HepG2 (cell line): Measurements from ENCODE around the gene NUP58. TPM values are rescaled to one million over a fixed set of nuclear protein-coding genes. Genes with fewer than 3 reads are reported as not detected.

Source experiments
- ATAC-seq: fragments of 200-7000 bp; cut with Tn5 transposase; 3 replicates; pipeline ENCODE4 v1.9.1; 2020; ENCODE audit warnings: mild to moderate bottlenecking, moderate library complexity
- BruUV-seq: library from RNA; stranded (reverse); fragments of 400-500 nt; replicated peaks from 2 replicates; lab custom pipeline; 2021; lab: Mats Ljungman, UMichigan
- CTCF ChIA-PET: fragments of 300-600 bp; formaldehyde crosslinking; extraction: SDS; loops from one replicate; lab custom pipeline; 2021; ENCODE audit warnings: low total read pairs, inconsistent platforms, low intra/inter-chr PET ratio; lab: Yijun Ruan, JAX
- POLR2A ChIA-PET: fragments of 350-600 bp; sonication (Branson Sonifier 250); formaldehyde crosslinking; loops from one replicate; lab custom pipeline; 2020; ENCODE audit warnings: antibody characterized with exemption, inconsistent platforms; lab: Yijun Ruan, JAX
- DNase-seq: peaks from one replicate; pipeline ENCODE4 v3.0.0-alpha.2; 2015; ENCODE audit warnings: low spot score
- FAIRE-seq: peaks from 3 replicates; lab custom pipeline; 2011; peaks lifted over from hg19 to GRCh38; lab: Jason Lieb, UNC
- H2AFZ ChIP-seq: one replicate; pipeline ENCODE4 v1.6.1; 2011; ENCODE audit warnings: low read length, inconsistent platforms
- H3K27ac ChIP-seq: fragments of 300-600 bp; 3 replicates; pipeline ENCODE4 v1.8.0; 2011; ENCODE audit warnings: mixed run types, mild to moderate bottlenecking, mixed read lengths, low read length, inconsistent platforms; ENCODE audit not compliant: insufficient read depth; ENCODE audit errors: extremely low read length
- H3K27me3 ChIP-seq, 2 experiments: fragments of 200-600 bp in 1 of 2; 2 replicates in 1 of 2; 3 replicates in 1 of 2; pipeline versions ENCODE4 v1.6.0 to v1.8.0; 2011; ENCODE audit warnings: low read length in 2 of 2, mild to moderate bottlenecking in 2 of 2, moderate library complexity in 2 of 2, inconsistent platforms in 1 of 2; ENCODE audit not compliant: insufficient read depth in 2 of 2, control insufficient read depth in 1 of 2
- H3K36me3 ChIP-seq, 2 experiments: fragments of 200-600 bp in 1 of 2; replicated peaks in 1 of 2; 2 replicates in 1 of 2; 3 replicates in 1 of 2; pipeline versions ENCODE4 v1.5.1 to v1.8.0; 2011; ENCODE audit warnings: low read length in 2 of 2, inconsistent platforms in 1 of 2; ENCODE audit not compliant: insufficient read depth in 2 of 2, control insufficient read depth in 1 of 2
- H3K4me1 ChIP-seq: 2 replicates; pipeline ENCODE4 v1.5.1; 2012; ENCODE audit warnings: low read length, inconsistent platforms; ENCODE audit not compliant: insufficient read depth
- H3K4me2 ChIP-seq: 2 replicates; pipeline ENCODE4 v1.6.0; 2011; ENCODE audit warnings: low read depth, low read length, inconsistent platforms
- H3K4me3 ChIP-seq, 3 experiments: fragments of 200-600 bp in 1 of 3; sonication (generic), shearing (Covaris generic) in 1 of 3; replicated peaks in 1 of 3; 2 replicates each; pipeline ENCODE4 v1.5.1; 2011 to 2016; ENCODE audit warnings: low read length in 3 of 3, inconsistent platforms in 2 of 3, low read depth in 2 of 3, mild to moderate bottlenecking in 2 of 3, control low read depth in 1 of 3, mixed read lengths in 1 of 3; ENCODE audit not compliant: insufficient read depth in 1 of 3
- H3K79me2 ChIP-seq: one replicate; pipeline ENCODE4 v1.6.1; 2011; ENCODE audit warnings: low read length, inconsistent platforms; ENCODE audit not compliant: insufficient read depth
- H3K9ac ChIP-seq: 2 replicates; pipeline ENCODE4 v1.6.0; 2011; ENCODE audit warnings: mild to moderate bottlenecking, low read depth, low read length, inconsistent platforms; ENCODE audit not compliant: insufficient read depth
- H3K9me3 ChIP-seq: 2 replicates; pipeline ENCODE4 v1.5.1; 2012; ENCODE audit warnings: mild to moderate bottlenecking, low read length
- H4K20me1 ChIP-seq: 2 replicates; pipeline ENCODE4 v1.6.0; 2011; ENCODE audit warnings: inconsistent platforms, mild to moderate bottlenecking, low read length, moderate library complexity; ENCODE audit not compliant: insufficient read depth
- ATRX ChIP-seq: sonication (generic); formaldehyde crosslinking; IDR thresholded peaks from 2 replicates; pipeline ENCODE4 v1.4.0; 2020; ENCODE audit warnings: missing genetic modification reagents, borderline replicate concordance
- HNRNPH1 ChIP-seq: fragments of 200-400 bp; formaldehyde crosslinking; optimal IDR thresholded peaks from 2 replicates; pipeline ENCODE3; 2017; ENCODE audit warnings: mild to moderate bottlenecking, low read depth, low read length
- MIER3 ChIP-seq: IDR thresholded peaks from 2 replicates; pipeline ENCODE4 v1.6.1; 2016; ENCODE audit warnings: missing compliant biosample characterization, borderline replicate concordance
- MLLT10 ChIP-seq: sonication (generic); formaldehyde crosslinking; IDR thresholded peaks from 2 replicates; pipeline ENCODE4 v1.4.0; 2020; ENCODE audit warnings: missing genetic modification reagents
- NR2F1 ChIP-seq, 2 experiments: fragments of 450-650 bp in 1 of 2; formaldehyde crosslinking in 1 of 2; IDR thresholded peaks; 2 replicates each; pipeline versions ENCODE4 v1.5.0 to v1.6.1; 2016 to 2020; ENCODE audit warnings: mild to moderate bottlenecking in 1 of 2, missing compliant biosample characterization in 1 of 2, missing genetic modification reagents in 1 of 2, moderate library complexity in 1 of 2
- SATB2 ChIP-seq: sonication (generic); formaldehyde crosslinking; IDR thresholded peaks from 2 replicates; pipeline ENCODE4 v1.5.0; 2020; ENCODE audit warnings: missing genetic modification reagents
- TBX3 ChIP-seq: fragments of 450-650 bp; IDR thresholded peaks from 2 replicates; pipeline ENCODE4 v1.6.1; 2017; ENCODE audit warnings: antibody characterized with exemption, mild to moderate bottlenecking, inconsistent platforms, borderline replicate concordance
- TOPORS ChIP-seq: sonication (generic); formaldehyde crosslinking; IDR thresholded peaks from 2 replicates; pipeline ENCODE4 v1.8.0; 2023; ENCODE audit warnings: mild to moderate bottlenecking, missing genetic modification reagents
- ZFP90 ChIP-seq: sonication (generic); formaldehyde crosslinking; IDR thresholded peaks from 2 replicates; pipeline ENCODE4 v1.8.0; 2022; ENCODE audit warnings: missing genetic modification reagents, mild to moderate bottlenecking, inconsistent platforms, borderline replicate concordance
- ZFY ChIP-seq: sonication (generic); formaldehyde crosslinking; IDR thresholded peaks from 2 replicates; pipeline ENCODE4 v1.4.0; 2020; ENCODE audit warnings: missing genetic modification reagents
- ZNF574 ChIP-seq: sonication (generic); formaldehyde crosslinking; IDR thresholded peaks from 2 replicates; pipeline ENCODE4 v1.4.0; 2020; ENCODE audit warnings: missing genetic modification reagents
- ZNF598 ChIP-seq: sonication (generic); formaldehyde crosslinking; IDR thresholded peaks from 2 replicates; pipeline ENCODE4 v1.5.1; 2020; ENCODE audit warnings: mild to moderate bottlenecking, missing genetic modification reagents, borderline replicate concordance
- ZNF83 ChIP-seq: sonication (generic); formaldehyde crosslinking; IDR thresholded peaks from 2 replicates; pipeline ENCODE4 v1.4.0; 2020; ENCODE audit warnings: missing genetic modification reagents, mild to moderate bottlenecking, borderline replicate concordance
- WGBS: methylation state at CpG from one replicate; pipeline ENCODE4 v1.1.6; 2017; ENCODE audit warnings: low lambda C conversion rate; 5-methylcytosine and 5-hydroxymethylcytosine counted together
- in situ Hi-C: cut with HindIII; loops from 2 replicates; pipeline ENCODE4 v1.10.0; 2017; ENCODE audit warnings: low pct_unique_long_range_greater_than_20kb; ENCODE audit not compliant: extremely low pct_ligation_motif_present
- intact Hi-C: fragments of 100-400 bp; cut with micrococcal nuclease; formaldehyde crosslinking; loops from one replicate; pipeline ENCODE4 v1.10.0; 2022; ENCODE audit not compliant: unreplicated experiment
- polyA plus RNA-seq, 8 experiments: library from polyadenylated mRNA; depleted of rRNA in 3 of 8; stranded (reverse) in 7 of 8; unstranded in 1 of 8; fragments of >200 nt; fragmentation: Illumina TruSeq in 4 of 8; extraction: Trizol in 4 of 8; gene quantifications; 2 replicates each; pipeline versions ENCODE4 v1.2.1 to v1.2.3, GENCODE V29; 2011 to 2016; ENCODE audit warnings: low read depth in 4 of 8, missing spikeins in 1 of 8, mixed read lengths in 1 of 8; ENCODE audit not compliant: insufficient read depth in 1 of 8
- total RNA-seq, 5 experiments: library from RNA; depleted of rRNA; stranded (reverse); fragments of >200 nt; fragmentation: Illumina TruSeq; extraction: Trizol; gene quantifications; 2 replicates each; pipeline ENCODE4 v1.2.3, GENCODE V29; 2016; ENCODE audit warnings: low read depth in 1 of 5
- TF ChIP-seq, protein P1 (sequence below): fragments of 450-650 bp; IDR thresholded peaks from 2 replicates; pipeline ENCODE4 v1.6.1; 2017
- TF ChIP-seq, protein P2 (sequence below): sonication (generic); formaldehyde crosslinking; IDR thresholded peaks from 2 replicates; pipeline ENCODE4 v1.8.0; 2023; ENCODE audit warnings: mild to moderate bottlenecking, missing genetic modification reagents

The NUP58 gene
- total and polyA plus RNA-seq, 2 of the 13 experiments (the other 11 are each of a cell fraction or from before 2014, with no cell fraction given), result 45.4 to 46.5 TPM

DNA sequence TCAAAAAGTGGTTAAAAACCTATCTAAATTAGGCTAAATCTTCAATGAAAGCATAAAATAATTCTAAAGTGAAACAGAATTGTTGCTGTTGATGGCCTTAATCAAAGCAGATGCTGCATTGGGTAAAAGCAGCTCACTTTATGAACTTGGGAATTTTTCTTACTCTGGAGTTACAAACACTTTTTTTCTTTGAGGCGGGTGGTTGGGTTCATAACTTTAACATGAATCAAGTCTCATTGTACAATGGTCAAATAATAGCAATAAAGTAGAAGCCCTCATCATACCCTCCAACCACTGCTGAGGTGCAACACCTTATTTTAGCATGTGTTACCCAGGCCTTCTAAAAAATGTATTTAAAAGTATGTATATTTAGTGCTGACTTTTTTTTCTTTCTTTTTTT lies 29.1 kb downstream of the NUP58 start:
- H3K4me3 ChIP-seq, result no peak overlapping the region
- no peak overlapping the region for H2AFZ ChIP-seq
- no peak overlapping the region for H3K9ac ChIP-seq
- no peak for ATAC-seq
- CTCF ChIA-PET, result no interaction called here
- no peaks in the 10 kb centered on the region for H3K79me2 ChIP-seq
- DNase-seq, result no peak
- in situ Hi-C loops, result no loop called here
- no TSS peak for BruUV-seq
- no peak overlapping the region for H3K4me2 ChIP-seq
- peaks cover 8 to 72% of the 10 kb centered on the region in 2 experiments for H3K36me3 ChIP-seq
- FAIRE-seq, result no peak
- no peak overlapping the region for H3K27ac ChIP-seq
- no peaks in the 10 kb centered on the region for H4K20me1 ChIP-seq
- H3K4me1 ChIP-seq, result no peaks in the 10 kb centered on the region
- no peaks in the 10 kb centered on the region for H3K9me3 ChIP-seq
- H3K27me3 ChIP-seq, result no peaks in the 10 kb centered on the region
- no peak for TF ChIP-seq HNRNPH1
- TF ChIP-seq, protein P1, sequence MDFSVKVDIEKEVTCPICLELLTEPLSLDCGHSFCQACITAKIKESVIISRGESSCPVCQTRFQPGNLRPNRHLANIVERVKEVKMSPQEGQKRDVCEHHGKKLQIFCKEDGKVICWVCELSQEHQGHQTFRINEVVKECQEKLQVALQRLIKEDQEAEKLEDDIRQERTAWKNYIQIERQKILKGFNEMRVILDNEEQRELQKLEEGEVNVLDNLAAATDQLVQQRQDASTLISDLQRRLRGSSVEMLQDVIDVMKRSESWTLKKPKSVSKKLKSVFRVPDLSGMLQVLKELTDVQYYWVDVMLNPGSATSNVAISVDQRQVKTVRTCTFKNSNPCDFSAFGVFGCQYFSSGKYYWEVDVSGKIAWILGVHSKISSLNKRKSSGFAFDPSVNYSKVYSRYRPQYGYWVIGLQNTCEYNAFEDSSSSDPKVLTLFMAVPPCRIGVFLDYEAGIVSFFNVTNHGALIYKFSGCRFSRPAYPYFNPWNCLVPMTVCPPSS, result no peak
- intact Hi-C loops, result no loop called here
- POLR2A ChIA-PET, result no interaction called here
- 100% methylated on average over 1 of the region's 1 CpG for WGBS

DNA sequence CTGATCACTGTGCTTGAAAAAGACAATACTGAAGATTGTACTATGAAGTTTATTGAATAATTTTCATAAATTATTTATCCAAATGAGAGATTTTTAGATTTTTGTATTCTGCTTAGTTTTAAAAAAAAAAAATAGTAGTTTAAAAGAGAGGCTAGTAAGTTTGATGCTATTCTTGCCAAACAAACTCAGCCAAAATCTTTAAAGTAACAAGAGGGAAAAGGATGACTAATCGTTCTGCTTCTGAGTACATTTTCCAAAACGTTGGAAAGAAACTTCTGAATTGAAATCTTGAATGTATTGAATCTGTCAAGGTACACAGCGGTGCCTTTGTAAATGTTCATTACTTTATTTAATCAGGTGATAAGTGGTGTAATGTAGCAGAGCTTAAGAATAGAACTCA lies 34.4 kb downstream of the NUP58 start:
- in situ Hi-C loops (no loop called here), intact Hi-C loops (no loop called here)
- Histone ChIP-seq H3K9me3 (no peaks in the 10 kb centered on the region), H3K4me3 (no peak overlapping the region), H3K4me1 (no peaks in the 10 kb centered on the region), H4K20me1 (no peaks in the 10 kb centered on the region), H3K79me2 (no peaks in the 10 kb centered on the region), H3K36me3 (peaks cover 7 to 48% of the 10 kb centered on the region in 2 experiments), H3K9ac (no peak overlapping the region), H2AFZ (no peak overlapping the region), H3K4me2 (no peak overlapping the region), H3K27ac (no peak overlapping the region), H3K27me3 (no peaks in the 10 kb centered on the region)
- ATAC-seq, result no peak
- FAIRE-seq, result no peak
- no peak for DNase-seq
- ChIA-PET CTCF (no interaction called here), POLR2A (no interaction called here)
- 78% methylated on average over 3 of the region's 3 CpGs for WGBS
- no TSS peak for BruUV-seq
- no peak for TF ChIP-seq NR2F1 (CRISPR knock-in tag; IDR thresholded peaks at IDR 0.05)
- no peak for TF ChIP-seq MLLT10 (CRISPR knock-in tag)
- TF ChIP-seq, protein P2, sequence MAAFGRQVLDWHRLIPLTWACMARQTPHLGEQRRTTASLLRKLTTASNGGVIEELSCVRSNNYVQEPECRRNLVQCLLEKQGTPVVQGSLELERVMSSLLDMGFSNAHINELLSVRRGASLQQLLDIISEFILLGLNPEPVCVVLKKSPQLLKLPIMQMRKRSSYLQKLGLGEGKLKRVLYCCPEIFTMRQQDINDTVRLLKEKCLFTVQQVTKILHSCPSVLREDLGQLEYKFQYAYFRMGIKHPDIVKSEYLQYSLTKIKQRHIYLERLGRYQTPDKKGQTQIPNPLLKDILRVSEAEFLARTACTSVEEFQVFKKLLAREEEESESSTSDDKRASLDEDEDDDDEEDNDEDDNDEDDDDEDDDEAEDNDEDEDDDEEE (CRISPR knock-in tag), result no peak
- TF ChIP-seq MIER3, result no peak
- TF ChIP-seq ZNF598 (CRISPR knock-in tag), result no peak
- TF ChIP-seq ZNF83 (CRISPR knock-in tag), result no peak
- TF ChIP-seq TBX3, result no peak
- TF ChIP-seq ZFP90 (CRISPR knock-in tag), result no peak
- no peak for TF ChIP-seq ATRX
- TF ChIP-seq SATB2, result no peak
- TF ChIP-seq TOPORS (CRISPR knock-in tag), result no peak
- no peak for TF ChIP-seq ZFY
- no peak for TF ChIP-seq ZNF574 (CRISPR knock-in tag)
